SK-N-MC (cell line): ENCODE measurements around the gene COIL.

ENCODE experiments used
- EZH2 ChIP-seq: fragments of 200-600 bp; sonication (generic); IDR thresholded peaks from one replicate; pipeline ENCODE4 v1.6.1; 2017; ENCODE audit warnings: antibody characterized with exemption
- POLR2AphosphoS5 ChIP-seq: IDR thresholded peaks from 2 replicates; pipeline ENCODE4 v1.6.1; 2012; ENCODE audit warnings: mild to moderate bottlenecking, low read depth, low read length, borderline replicate concordance

- TF ChIP-seq EZH2 (no peak), POLR2AphosphoS5 (no peak)
Observed at GRCh38 chr17:56935461-56935860, 25.4 kb downstream of the COIL start.
